K562 (cell line): ENCODE data around the gene PFN3. TPM values are rescaled to one million over a fixed set of nuclear protein-coding genes. Genes with fewer than 3 reads are reported as not detected.

ENCODE experiments used
- BACH1 ChIP-seq: fragments of 200-800 bp; sonication (Bioruptor generic); IDR thresholded peaks from 2 replicates; pipeline ENCODE4 v1.6.1; 2016; ENCODE audit warnings: missing genetic modification characterization, missing compliant biosample characterization
- COPS2 ChIP-seq: fragments of 450-650 bp; conservative IDR thresholded peaks from 2 replicates; pipeline ENCODE4 v1.6.1; 2016; ENCODE audit warnings: mild to moderate bottlenecking, moderate library complexity
- ELF1 ChIP-seq: fragments of 200-800 bp; sonication (Bioruptor generic); IDR thresholded peaks from 2 replicates; pipeline ENCODE4 v1.6.1; 2016; ENCODE audit warnings: missing genetic modification characterization, missing compliant biosample characterization
- ETV1 ChIP-seq: fragments of 450-650 bp; conservative IDR thresholded peaks from 2 replicates; pipeline ENCODE4 v1.6.1; 2016; ENCODE audit warnings: missing genetic modification characterization, control low read depth, low read depth, missing compliant biosample characterization
- MAZ ChIP-seq, 2 experiments: fragments of 450-650 bp in 1 of 2; sonication (generic) in 1 of 2; formaldehyde crosslinking; IDR thresholded peaks in 1 of 2; conservative IDR thresholded peaks in 1 of 2; 2 replicates each; pipeline versions ENCODE4 v1.4.0 to v1.5.0; 2020; ENCODE audit warnings: mild to moderate bottlenecking in 1 of 2, missing genetic modification reagents in 1 of 2
- MTF1 ChIP-seq: fragments of 250-450 bp; sonication (Bioruptor Pico); IDR thresholded peaks from 2 replicates; pipeline ENCODE4 v1.9.0; 2021; ENCODE audit warnings: moderate library complexity, mild to moderate bottlenecking, inconsistent platforms, borderline replicate concordance
- MYBL2 ChIP-seq, 2 experiments: fragments of 450-650 bp in 1 of 2; sonication (generic) in 1 of 2; formaldehyde crosslinking in 1 of 2; IDR thresholded peaks; 2 replicates each; pipeline versions ENCODE4 v1.6.1 to v1.8.1; 2017 to 2022; ENCODE audit warnings: borderline replicate concordance in 1 of 2, inconsistent platforms in 1 of 2, low read depth in 1 of 2, mild to moderate bottlenecking in 1 of 2, missing genetic modification reagents in 1 of 2, moderate library complexity in 1 of 2
- NRF1 ChIP-seq, 2 experiments: fragments of 450-650 bp; IDR thresholded peaks in 1 of 2; conservative IDR thresholded peaks in 1 of 2; 2 replicates each; pipeline ENCODE4 v1.6.1; 2014; ENCODE audit warnings: mild to moderate bottlenecking in 2 of 2
- PPARD ChIP-seq: fragments of 250-450 bp; sonication (Bioruptor Pico); IDR thresholded peaks from 2 replicates; pipeline ENCODE4 v1.8.0; 2022; ENCODE audit warnings: inconsistent platforms, mild to moderate bottlenecking, moderate library complexity
- ZFX ChIP-seq: sonication (generic); formaldehyde crosslinking; IDR thresholded peaks from 2 replicates; pipeline ENCODE4 v1.8.0; 2022; ENCODE audit warnings: mild to moderate bottlenecking, missing genetic modification reagents, moderate library complexity
- ZNF239 ChIP-seq: fragments of 250-450 bp; sonication (Bioruptor Pico); IDR thresholded peaks from 2 replicates; pipeline ENCODE4 v1.4.0; 2020; ENCODE audit warnings: mild to moderate bottlenecking
- ZZZ3 ChIP-seq: fragments of 450-650 bp; IDR thresholded peaks from 2 replicates; pipeline ENCODE4 v1.6.1; 2016; ENCODE audit warnings: antibody characterized with exemption, mild to moderate bottlenecking, moderate library complexity
- polyA plus RNA-seq, 8 experiments: library from polyadenylated mRNA; depleted of rRNA in 4 of 8; stranded (reverse) in 5 of 8; unstranded in 3 of 8; fragments of >200 nt; fragmentation: Nextera tagmentation in 2 of 8; fragmentation: Illumina TruSeq in 1 of 8; extraction: Ambion mirVana in 2 of 8; extraction: Trizol in 1 of 8; gene quantifications; 2 replicates each; pipeline versions ENCODE4 v1.2.1 to v1.2.3, GENCODE V29; 2011 to 2014; ENCODE audit warnings: inconsistent platforms in 1 of 8, missing spikeins in 1 of 8
- total RNA-seq, 7 experiments: library from RNA; depleted of rRNA in 6 of 7; stranded (reverse); fragments of >200 nt in 6 of 7; fragmentation: Illumina TruSeq in 2 of 7; extraction: Trizol in 2 of 7; gene quantifications; 2 replicates each; pipeline versions ENCODE4 v1.2.1 to v1.2.3, GENCODE V29; 2011 to 2021; ENCODE audit warnings: low replicate concordance in 1 of 7
- TF ChIP-seq, protein P1 (sequence below): fragments of 450-650 bp; formaldehyde crosslinking; conservative IDR thresholded peaks from 2 replicates; pipeline ENCODE4 v1.4.0; 2022; ENCODE audit warnings: mild to moderate bottlenecking, missing genetic modification characterization
- TF ChIP-seq, protein P2 (sequence below): fragments of 450-650 bp; IDR thresholded peaks from 2 replicates; pipeline ENCODE4 v1.6.1; 2014; ENCODE audit warnings: low read depth, mild to moderate bottlenecking, moderate library complexity, borderline replicate concordance
- TF ChIP-seq, protein P3 (sequence below): IDR thresholded peaks from 2 replicates; pipeline ENCODE4 v1.6.1; 2016; ENCODE audit warnings: missing genetic modification characterization, missing compliant biosample characterization
- TF ChIP-seq, protein P4 (sequence below), 2 experiments: fragments of 200-800 bp in 1 of 2; sonication (Bioruptor generic) in 1 of 2; sonication (generic) in 1 of 2; formaldehyde crosslinking in 1 of 2; IDR thresholded peaks in 1 of 2; conservative IDR thresholded peaks in 1 of 2; 2 replicates each; pipeline versions ENCODE4 v1.5.0 to v1.6.1; 2016 to 2020; ENCODE audit warnings: missing compliant biosample characterization in 1 of 2, missing genetic modification characterization in 1 of 2, missing genetic modification reagents in 1 of 2

The PFN3 gene
- total and polyA plus RNA-seq, 9 of the 15 experiments (the other 6 are each of a cell fraction or from before 2014, with no cell fraction given), result not detected

DNA sequence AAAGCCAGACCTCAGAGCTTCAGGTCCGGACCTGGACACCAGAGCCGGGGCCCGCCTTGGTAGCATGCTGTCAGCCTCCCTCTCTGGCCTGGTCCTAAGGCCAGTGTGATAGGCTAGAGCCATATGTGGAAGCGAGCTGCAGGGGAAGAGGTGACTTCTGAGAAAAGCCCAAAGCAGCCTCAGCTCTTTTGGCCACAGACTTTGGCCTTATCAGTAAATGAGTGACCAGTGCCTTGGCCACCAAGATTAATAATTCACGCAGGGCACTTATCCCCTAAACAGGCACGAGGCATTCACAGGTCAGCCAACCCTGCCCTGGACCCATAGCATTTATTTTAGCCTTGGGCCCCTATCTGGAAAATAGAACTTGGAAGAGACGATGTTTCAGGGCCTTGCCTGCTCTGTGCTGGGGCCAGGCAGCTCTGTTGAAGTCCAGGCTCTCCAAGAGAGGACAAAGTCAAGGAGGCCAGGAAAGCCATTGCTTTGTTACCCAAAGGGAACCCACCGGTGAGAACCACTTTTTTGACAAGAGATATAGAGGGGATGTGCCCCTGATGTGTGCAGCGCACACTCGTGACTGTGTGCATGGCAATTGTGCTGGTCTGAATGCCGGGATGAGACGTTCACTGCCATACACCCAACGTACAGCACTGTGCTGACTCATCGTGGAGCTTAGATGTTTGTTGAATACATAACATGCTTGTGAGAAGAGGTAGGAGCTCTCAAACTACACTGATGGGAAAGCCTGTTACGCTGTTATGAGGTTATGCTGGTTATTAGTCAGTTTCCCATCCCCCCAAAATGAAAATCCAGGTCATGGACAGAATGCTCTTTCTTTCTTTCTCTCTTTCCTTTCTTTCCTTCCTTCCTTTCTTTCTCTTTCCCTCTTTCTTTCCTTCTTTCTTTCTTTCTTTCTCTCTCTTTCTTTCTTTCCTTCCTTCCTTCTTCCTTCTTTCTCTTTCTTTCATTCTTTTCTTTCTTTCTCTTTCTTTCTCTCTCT is 21.3 kb downstream of the PFN3 start (continued):
- TF ChIP-seq MAZ (CRISPR knock-in tag; conservative IDR thresholded peaks at IDR 0.05 in 1 of 2, IDR thresholded peaks at IDR 0.05 in 1 of 2), result peak in 1 of 2 experiments; percentile 18; a peak in 1 of 4 replicates
- TF ChIP-seq, protein P1, sequence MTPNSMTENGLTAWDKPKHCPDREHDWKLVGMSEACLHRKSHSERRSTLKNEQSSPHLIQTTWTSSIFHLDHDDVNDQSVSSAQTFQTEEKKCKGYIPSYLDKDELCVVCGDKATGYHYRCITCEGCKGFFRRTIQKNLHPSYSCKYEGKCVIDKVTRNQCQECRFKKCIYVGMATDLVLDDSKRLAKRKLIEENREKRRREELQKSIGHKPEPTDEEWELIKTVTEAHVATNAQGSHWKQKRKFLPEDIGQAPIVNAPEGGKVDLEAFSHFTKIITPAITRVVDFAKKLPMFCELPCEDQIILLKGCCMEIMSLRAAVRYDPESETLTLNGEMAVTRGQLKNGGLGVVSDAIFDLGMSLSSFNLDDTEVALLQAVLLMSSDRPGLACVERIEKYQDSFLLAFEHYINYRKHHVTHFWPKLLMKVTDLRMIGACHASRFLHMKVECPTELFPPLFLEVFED (CRISPR knock-in tag), result peak; percentile 10; the same call in 1 of the 2 replicates
- TF ChIP-seq ETV1 (tag), result peak; percentile 50
- TF ChIP-seq BACH1 (tag), result peak; percentile 88
- TF ChIP-seq COPS2, result no peak
- TF ChIP-seq, protein P2, sequence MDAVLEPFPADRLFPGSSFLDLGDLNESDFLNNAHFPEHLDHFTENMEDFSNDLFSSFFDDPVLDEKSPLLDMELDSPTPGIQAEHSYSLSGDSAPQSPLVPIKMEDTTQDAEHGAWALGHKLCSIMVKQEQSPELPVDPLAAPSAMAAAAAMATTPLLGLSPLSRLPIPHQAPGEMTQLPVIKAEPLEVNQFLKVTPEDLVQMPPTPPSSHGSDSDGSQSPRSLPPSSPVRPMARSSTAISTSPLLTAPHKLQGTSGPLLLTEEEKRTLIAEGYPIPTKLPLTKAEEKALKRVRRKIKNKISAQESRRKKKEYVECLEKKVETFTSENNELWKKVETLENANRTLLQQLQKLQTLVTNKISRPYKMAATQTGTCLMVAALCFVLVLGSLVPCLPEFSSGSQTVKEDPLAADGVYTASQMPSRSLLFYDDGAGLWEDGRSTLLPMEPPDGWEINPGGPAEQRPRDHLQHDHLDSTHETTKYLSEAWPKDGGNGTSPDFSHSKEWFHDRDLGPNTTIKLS, result 0 out of 2 replicates have a peak, but pooled peaks have one; percentile 29
- peak; percentile 60; the same call in 1 of the 2 replicates for TF ChIP-seq ZZZ3
- 0 out of 2 replicates have a peak, but pooled peaks have one; percentile 11 for TF ChIP-seq ELF1 (tag)
- TF ChIP-seq MTF1 (CRISPR knock-in tag), result peak; percentile 67; the same call in 1 of the 2 replicates
- TF ChIP-seq NRF1 (conservative IDR thresholded peaks at IDR 0.05 in 1 of 2, IDR thresholded peaks at IDR 0.05 in 1 of 2), result peak in 1 of 2 experiments; percentile 27; a peak in 1 of 4 replicates
- TF ChIP-seq, protein P3, sequence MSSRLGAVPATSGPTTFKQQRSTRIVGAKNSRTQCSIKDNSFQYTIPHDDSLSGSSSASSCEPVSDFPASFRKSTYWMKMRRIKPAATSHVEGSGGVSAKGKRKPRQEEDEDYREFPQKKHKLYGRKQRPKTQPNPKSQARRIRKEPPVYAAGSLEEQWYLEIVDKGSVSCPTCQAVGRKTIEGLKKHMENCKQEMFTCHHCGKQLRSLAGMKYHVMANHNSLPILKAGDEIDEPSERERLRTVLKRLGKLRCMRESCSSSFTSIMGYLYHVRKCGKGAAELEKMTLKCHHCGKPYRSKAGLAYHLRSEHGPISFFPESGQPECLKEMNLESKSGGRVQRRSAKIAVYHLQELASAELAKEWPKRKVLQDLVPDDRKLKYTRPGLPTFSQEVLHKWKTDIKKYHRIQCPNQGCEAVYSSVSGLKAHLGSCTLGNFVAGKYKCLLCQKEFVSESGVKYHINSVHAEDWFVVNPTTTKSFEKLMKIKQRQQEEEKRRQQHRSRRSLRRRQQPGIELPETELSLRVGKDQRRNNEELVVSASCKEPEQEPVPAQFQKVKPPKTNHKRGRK (tag), result peak; percentile 100
- no peak for TF ChIP-seq PPARD (CRISPR knock-in tag)
- TF ChIP-seq ZNF239, result 0 out of 2 replicates have a peak, but pooled peaks have one; percentile 12
- peak; percentile 62; the same call in 1 of the 2 replicates for TF ChIP-seq MYBL2 (IDR thresholded peaks at IDR 0.05; ENCODE audit: low read depth)
- TF ChIP-seq MYBL2 (CRISPR knock-in tag; IDR thresholded peaks at IDR 0.05; ENCODE audit: borderline replicate concordance), result no peak
- TF ChIP-seq, protein P4, sequence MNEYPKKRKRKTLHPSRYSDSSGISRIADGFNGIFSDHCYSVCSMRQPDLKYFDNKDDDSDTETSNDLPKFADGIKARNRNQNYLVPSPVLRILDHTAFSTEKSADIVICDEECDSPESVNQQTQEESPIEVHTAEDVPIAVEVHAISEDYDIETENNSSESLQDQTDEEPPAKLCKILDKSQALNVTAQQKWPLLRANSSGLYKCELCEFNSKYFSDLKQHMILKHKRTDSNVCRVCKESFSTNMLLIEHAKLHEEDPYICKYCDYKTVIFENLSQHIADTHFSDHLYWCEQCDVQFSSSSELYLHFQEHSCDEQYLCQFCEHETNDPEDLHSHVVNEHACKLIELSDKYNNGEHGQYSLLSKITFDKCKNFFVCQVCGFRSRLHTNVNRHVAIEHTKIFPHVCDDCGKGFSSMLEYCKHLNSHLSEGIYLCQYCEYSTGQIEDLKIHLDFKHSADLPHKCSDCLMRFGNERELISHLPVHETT (CRISPR knock-in tag; conservative IDR thresholded peaks at IDR 0.05 in 1 of 2, IDR thresholded peaks at IDR 0.05 in 1 of 2), result peak in 1 of 2 experiments; percentile 87; a peak in 2 of 4 replicates
- TF ChIP-seq ZFX, result peak; percentile 93
